B cell (primary cell): ENCODE measurements around the gene ANKRD37. TPM values are rescaled to one million over a fixed set of nuclear protein-coding genes. Genes with fewer than 3 reads are reported as not detected.
A peak's percentile ranks its signal among the peaks of the same experiment; 100 is the strongest.

Source experiments
- ATAC-seq: fragments of 200-7000 bp; cut with Tn5 transposase; one replicate; pipeline ENCODE4 v1.10.0; 2021; ENCODE audit warnings: low read depth, mild to moderate bottlenecking, moderate number of reproducible peaks, moderate library complexity
- CTCF ChIA-PET: fragments of 350-600 bp; sonication (Branson Sonifier 250); formaldehyde crosslinking; loops from one replicate; lab custom pipeline; 2021; ENCODE audit warnings: antibody characterized with exemption, inconsistent platforms; lab: Charles Lee
- POLR2A ChIA-PET: fragments of 350-600 bp; sonication (Branson Sonifier 250); formaldehyde crosslinking; loops from one replicate; lab custom pipeline; 2021; ENCODE audit warnings: antibody characterized with exemption; lab: Charles Lee
- DNase-seq: peaks from one replicate; pipeline ENCODE4 v3.0.0; 2013
- H2AFZ ChIP-seq: 2 replicates; pipeline ENCODE4 v1.6.1; 2012; ENCODE audit warnings: mild to moderate bottlenecking, low read depth, low read length; ENCODE audit not compliant: insufficient read depth, poor library complexity, severe bottlenecking
- H3K27ac ChIP-seq, 2 donors: 1 replicate in 1 of 2; 2 replicates in 1 of 2; pipeline ENCODE4 v1.5.1; 2012 to 2013; ENCODE audit warnings: low read length in 2 of 2, mild to moderate bottlenecking in 2 of 2, moderate library complexity in 1 of 2
- H3K27me3 ChIP-seq, 4 experiments: fragments of 200-600 bp in 1 of 4; sonication (generic) in 1 of 4; replicated peaks in 1 of 4; 1 replicate in 2 of 4; 2 replicates in 2 of 4; pipeline versions ENCODE4 v1.6.1 to v1.7.0; 2013 to 2016; ENCODE audit warnings: low read length in 3 of 4, mild to moderate bottlenecking in 2 of 4, mixed read lengths in 1 of 4, moderate library complexity in 1 of 4; ENCODE audit not compliant: insufficient read depth in 4 of 4, control insufficient read depth in 3 of 4; ENCODE audit errors: control extremely low read depth in 1 of 4
- H3K36me3 ChIP-seq, 2 experiments: replicated peaks in 1 of 2; 1 replicate in 1 of 2; 2 replicates in 1 of 2; pipeline versions ENCODE4 v1.6.1 to v1.7.1; 2013; ENCODE audit warnings: low read length in 1 of 2; ENCODE audit not compliant: insufficient read depth in 2 of 2, control insufficient read depth in 1 of 2; ENCODE audit errors: control extremely low read depth in 1 of 2, extremely low read depth in 1 of 2
- H3K4me1 ChIP-seq, 2 donors: fragments of 200-600 bp in 1 of 2; sonication (generic) in 1 of 2; 1 replicate in 1 of 2; 2 replicates in 1 of 2; pipeline versions ENCODE4 v1.5.1 to v1.6.1; 2013 to 2017; ENCODE audit warnings: low read length in 2 of 2; ENCODE audit not compliant: control insufficient read depth in 2 of 2, insufficient read depth in 2 of 2
- H3K4me2 ChIP-seq: replicated peaks from 2 replicates; pipeline ENCODE3; 2012; ENCODE audit warnings: mild to moderate bottlenecking, low read depth, low read length; ENCODE audit not compliant: poor library complexity, severe bottlenecking
- H3K4me3 ChIP-seq, 5 experiments: fragments of 200-600 bp in 1 of 5; sonication (generic) in 1 of 5; 1 replicate in 3 of 5; 2 replicates in 2 of 5; pipeline versions ENCODE4 v1.5.1 to v1.7.0; 2011 to 2016; ENCODE audit warnings: low read length in 4 of 5, mild to moderate bottlenecking in 4 of 5, low read depth in 2 of 5, control low read depth in 1 of 5, moderate library complexity in 1 of 5; ENCODE audit not compliant: insufficient read depth in 1 of 5; ENCODE audit errors: control extremely low read depth in 1 of 5, extremely low read depth in 1 of 5
- H3K79me2 ChIP-seq: fragments of 200-600 bp; sonication (generic); one replicate; pipeline ENCODE4 v1.6.0; 2016; ENCODE audit warnings: low read length; ENCODE audit not compliant: control insufficient read depth, insufficient read depth
- H3K9ac ChIP-seq: fragments of 200-600 bp; sonication (generic); 2 replicates; pipeline ENCODE4 v1.6.1; 2017; ENCODE audit warnings: mild to moderate bottlenecking, low read length, moderate library complexity
- H3K9me3 ChIP-seq, 3 donors: one replicate each; pipeline versions ENCODE4 v1.6.1 to v1.7.1; 2013; ENCODE audit warnings: low read length in 2 of 3; ENCODE audit not compliant: control insufficient read depth in 2 of 3, insufficient read depth in 1 of 3; ENCODE audit errors: control extremely low read depth in 1 of 3
- H4K20me1 ChIP-seq: 2 replicates; pipeline ENCODE4 v1.6.0; 2012; ENCODE audit warnings: mild to moderate bottlenecking, low read length; ENCODE audit not compliant: insufficient read depth, control insufficient read depth, poor library complexity, severe bottlenecking
- H3K27ac Mint-ChIP-seq: one replicate; pipeline ENCODE4 v1.8.0; 2021; ENCODE audit warnings: mixed read lengths
- H3K27me3 Mint-ChIP-seq: one replicate; pipeline ENCODE4 v1.8.0; 2021; ENCODE audit warnings: mixed read lengths
- H3K4me1 Mint-ChIP-seq: one replicate; pipeline ENCODE4 v1.8.0; 2021; ENCODE audit warnings: mixed read lengths
- H3K4me3 Mint-ChIP-seq: one replicate; pipeline ENCODE4 v1.8.0; 2021; ENCODE audit warnings: mixed read lengths
- H3K9me3 Mint-ChIP-seq: one replicate; pipeline ENCODE4 v1.8.0; 2022; ENCODE audit warnings: mixed read lengths; ENCODE audit not compliant: insufficient read depth
- CTCF ChIP-seq: fragments of 200-600 bp; IDR thresholded peaks from one replicate; pipeline ENCODE4 v1.8.0; 2022; ENCODE audit warnings: antibody characterized with exemption, mild to moderate bottlenecking
- EZH2 ChIP-seq: IDR thresholded peaks from 2 replicates; pipeline ENCODE4 v1.6.1; 2012; ENCODE audit warnings: borderline replicate concordance, low read depth, mild to moderate bottlenecking, moderate library complexity, low read length; ENCODE audit not compliant: insufficient read depth, poor library complexity, severe bottlenecking
- WGBS: methylation state at CpG from one replicate; pipeline ENCODE4 v1.1.5; 2013; ENCODE audit warnings: missing lambda C conversion rate; ENCODE audit not compliant: insufficient coverage; 5-methylcytosine and 5-hydroxymethylcytosine counted together
- intact Hi-C: fragments of 100-400 bp; cut with micrococcal nuclease; formaldehyde crosslinking; loops from one replicate; pipeline ENCODE4 v1.10.0; 2022
- polyA plus RNA-seq: library from polyadenylated mRNA; depleted of rRNA; stranded (reverse); fragments of >200 nt; gene quantifications from 2 replicates; pipeline ENCODE4 v1.2.3, GENCODE V29; 2012
- total RNA-seq, 2 donors: library from RNA; stranded (reverse); fragments of 120-200 nt in 1 of 2; gene quantifications; 1 replicate in 1 of 2; 2 replicates in 1 of 2; pipeline versions ENCODE4 v1.2.3 to v1.2.4, GENCODE V29; 2013 to 2022

ANKRD37 gene
- total and polyA plus RNA-seq, 2 donors (not counting 1 experiment from before 2014, with no cell fraction given) = 29.6 to 30.6 TPM

GRCh38 chr4:185421366-185422124 lies 24.9 kb downstream of the ANKRD37 start:
- no peak for DNase-seq
- no peak for TF ChIP-seq EZH2
- intact Hi-C loops = loop anchor here (10.0 kb wide), 1 partner anchor 1917 kb away; the partner anchor contains the start of gene ING2
- no peak overlapping the region for H3K9ac ChIP-seq
- no peak overlapping the region for H2AFZ ChIP-seq
- H3K4me1 ChIP-seq = peaks cover 13% of the 10 kb centered on the region in 2 donors
- H3K27ac ChIP-seq = no peak overlapping the region
- Mint-ChIP-seq H3K4me3 (no peak overlapping the region), H3K9me3 (no peaks in the 10 kb centered on the region), H3K4me1 (peaks cover 15% of the 10 kb centered on the region), H3K27ac (no peak overlapping the region), H3K27me3 (no peaks in the 10 kb centered on the region)
- no peaks in the 10 kb centered on the region for H4K20me1 ChIP-seq
- H3K79me2 ChIP-seq = peaks cover 35% of the 10 kb centered on the region
- ChIA-PET POLR2A (no interaction called here), CTCF (interaction anchor here (2.0 kb wide), 1 partner anchor 176 kb away, joined by 7 read pairs; no protein-coding TSS in a partner anchor)
- H3K9me3 ChIP-seq = no peaks in the 10 kb centered on the region
- H3K27me3 ChIP-seq = no peaks in the 10 kb centered on the region
- ATAC-seq = no peak
- WGBS = no CpG with 5 or more reads among the region's 2 CpGs
- peaks cover 4 to 18% of the 10 kb centered on the region in 2 experiments for H3K36me3 ChIP-seq
- no peak overlapping the region for H3K4me2 ChIP-seq
- H3K4me3 ChIP-seq = no peak overlapping the region

DNA sequence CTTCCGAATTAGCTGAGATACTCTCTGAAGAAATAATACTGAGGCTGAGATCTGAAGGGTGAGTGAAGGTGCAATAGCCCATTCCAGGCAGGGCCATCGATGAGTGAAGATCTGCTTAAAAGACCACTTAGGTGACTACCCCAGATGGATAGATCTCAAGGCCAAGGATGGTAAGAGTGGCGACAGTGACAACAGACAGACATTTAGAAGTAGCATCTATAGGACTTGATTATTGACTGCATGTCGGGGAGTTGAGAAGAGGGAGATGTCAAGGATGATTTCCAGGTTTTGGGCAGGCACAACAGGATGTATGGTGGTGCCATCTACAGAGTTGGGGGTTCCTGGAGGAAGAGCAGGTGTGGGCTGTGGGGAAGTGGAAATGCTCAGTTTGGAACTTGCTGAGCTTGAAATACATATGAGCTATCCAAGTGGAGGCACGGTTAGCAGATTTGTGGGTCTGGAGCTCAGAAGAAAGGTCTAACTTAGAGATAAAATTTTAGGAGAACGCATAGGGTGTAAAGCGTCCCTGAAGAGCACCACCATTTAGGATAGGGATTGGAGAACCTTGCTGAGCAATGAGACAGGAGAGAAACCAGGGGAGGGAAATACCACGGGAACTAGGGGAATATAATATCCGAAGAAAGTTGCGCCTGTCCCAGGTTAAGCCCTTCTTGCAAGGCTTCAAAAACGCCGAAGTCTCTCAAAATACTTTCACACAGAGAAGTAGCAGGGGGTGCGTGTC lies 28.4 kb downstream of the ANKRD37 start:
- intact Hi-C loops = loop anchor here (1.0 to 10.0 kb wide), 6 partner anchors 29 to 1920 kb away; partner anchors contain the start of genes ANKRD37, CCDC110, ING2 and SLC25A4
- no peaks in the 10 kb centered on the region for H3K9me3 Mint-ChIP-seq
- peak; percentile 61 for DNase-seq

More for the DNA sequence above, 28.4 kb downstream of the ANKRD37 start:
- Histone ChIP-seq H3K27me3 (no peaks in the 10 kb centered on the region), H4K20me1 (no peaks in the 10 kb centered on the region), H3K27ac (peak overlapping the region; percentile 98 to 100), H3K4me1 (peaks cover 13% of the 10 kb centered on the region in 2 donors), H3K4me2 (peak overlapping the region; percentile 81), H3K36me3 (peaks cover 2 to 12% of the 10 kb centered on the region in 2 experiments), H3K4me3 (peak overlapping the region; percentile 78 to 99 (median 88)), H3K9me3 (no peaks in the 10 kb centered on the region), H2AFZ (peak overlapping the region; percentile 83), H3K79me2 (peaks cover 35% of the 10 kb centered on the region), H3K9ac (peak overlapping the region; percentile 89)
- POLR2A ChIA-PET = interaction anchor here (1.2 to 2.8 kb wide), 4 partner anchors 19 to 47 kb away, joined by 3 to 19 read pairs (median 6); partner anchors contain the start of genes ANKRD37, CCDC110 and LRP2BP
- Mint-ChIP-seq H3K27me3 (peaks cover 4% of the 10 kb centered on the region), H3K27ac (peak overlapping the region; percentile 99), H3K4me3 (peak overlapping the region; percentile 86), H3K4me1 (peaks cover 15% of the 10 kb centered on the region)
- 16% methylated on average over 11 of the region's 13 CpGs for WGBS
- CTCF ChIA-PET = interaction anchor here (0.7 to 4.3 kb wide), 11 partner anchors 14 to 619 kb away, joined by 3 to 31 read pairs (median 4); partner anchors contain the start of genes ANKRD37, LRP2BP, SLC25A4 and SNX25
- no peak for ATAC-seq
- TF ChIP-seq CTCF = no peak
- TF ChIP-seq EZH2 = no peak
